ENCODE measurements around the gene PIF1. TPM values are rescaled to one million over a fixed set of nuclear protein-coding genes. Genes with fewer than 3 reads are reported as not detected.

PIF1 gene
- total RNA-seq, 1 experiment from 2014 or later: 45.8 TPM

DNA sequence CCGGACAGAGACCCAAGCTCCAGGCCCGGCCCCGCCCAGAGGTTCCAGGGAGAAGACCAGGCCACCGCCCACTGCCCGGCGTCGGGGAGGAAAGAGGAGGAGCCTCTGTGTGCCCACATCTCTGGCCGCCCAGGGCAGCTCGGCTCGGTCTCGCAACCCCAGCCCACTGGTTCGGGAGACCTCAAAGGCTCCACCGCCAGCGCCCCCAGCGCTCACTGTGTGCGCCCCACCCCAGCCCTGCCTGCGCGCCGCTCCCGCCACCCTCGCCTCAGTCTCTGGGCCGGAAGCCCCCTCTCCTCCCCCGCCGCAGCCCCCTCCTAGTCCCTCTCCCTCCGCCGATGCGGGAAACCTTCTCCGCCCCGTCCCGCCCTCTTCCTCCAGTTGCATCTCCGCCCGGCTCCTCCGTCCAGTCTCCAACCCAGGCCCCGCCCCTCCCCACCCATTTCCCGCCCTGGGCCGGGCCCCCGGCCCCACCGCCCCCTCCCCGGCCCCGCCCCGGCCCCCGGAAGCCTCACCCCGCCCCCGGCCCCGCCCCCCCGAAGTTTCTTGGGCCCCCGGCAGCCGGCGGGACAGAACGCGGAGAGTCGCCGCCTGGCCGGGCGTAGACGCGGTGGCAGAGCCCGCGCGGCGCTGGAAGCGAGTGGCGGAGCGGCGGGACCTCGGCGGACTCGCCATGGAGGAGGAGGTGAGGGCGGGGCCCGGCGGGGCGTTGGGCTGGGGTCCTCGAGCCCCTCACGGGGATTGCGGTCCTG, 16.1 kb upstream of the PIF1 start, which contains the start of gene PLEKHO2:
TSS of gene PLEKHO2 (plus strand) at position 572 of the 752 bp plus-strand sequence. CDS start at position 674, 102 bp downstream.
- Mint-ChIP-seq H3K9me3 (ENCODE audit: unreplicated experiment) (no peaks in the 10 kb centered on the region), H3K27ac (ENCODE audit: unreplicated experiment) (peak within 1 kb of the TSS; percentile 66), H3K4me1 (ENCODE audit: low read depth, unreplicated experiment) (peaks cover 23% of the 10 kb centered on the region), H3K27me3 (ENCODE audit: insufficient read depth, unreplicated experiment) (peaks cover 2% of the 10 kb centered on the region), H3K36me3 (ENCODE audit: insufficient read depth, unreplicated experiment) (peaks cover 20% of the 10 kb centered on the region), H3K4me3 (ENCODE audit: unreplicated experiment) (peak within 1 kb of the TSS; percentile 88)
- intact Hi-C loops (cut with micrococcal nuclease; ENCODE audit: unreplicated experiment): loop anchor here (5.0 kb wide), 1 partner anchor 51 kb away; no protein-coding TSS in a partner anchor
- Histone ChIP-seq H3K27me3 (replicated peaks; ENCODE audit: control insufficient read depth, insufficient read depth, low read length) (no peaks in the 10 kb centered on the region), H3K4me1 (peaks cover 5% of the 10 kb centered on the region; the same call in 1 of the 2 replicates), H3K9me3 (no peaks in the 10 kb centered on the region), H3K36me3 (ENCODE audit: control insufficient read depth, insufficient read depth, low read length) (no peaks in the 10 kb centered on the region), H3K4me3 (ENCODE audit: low read depth, low read length) (peak within 1 kb of the TSS; percentile 65)
- TF ChIP-seq, protein P1, sequence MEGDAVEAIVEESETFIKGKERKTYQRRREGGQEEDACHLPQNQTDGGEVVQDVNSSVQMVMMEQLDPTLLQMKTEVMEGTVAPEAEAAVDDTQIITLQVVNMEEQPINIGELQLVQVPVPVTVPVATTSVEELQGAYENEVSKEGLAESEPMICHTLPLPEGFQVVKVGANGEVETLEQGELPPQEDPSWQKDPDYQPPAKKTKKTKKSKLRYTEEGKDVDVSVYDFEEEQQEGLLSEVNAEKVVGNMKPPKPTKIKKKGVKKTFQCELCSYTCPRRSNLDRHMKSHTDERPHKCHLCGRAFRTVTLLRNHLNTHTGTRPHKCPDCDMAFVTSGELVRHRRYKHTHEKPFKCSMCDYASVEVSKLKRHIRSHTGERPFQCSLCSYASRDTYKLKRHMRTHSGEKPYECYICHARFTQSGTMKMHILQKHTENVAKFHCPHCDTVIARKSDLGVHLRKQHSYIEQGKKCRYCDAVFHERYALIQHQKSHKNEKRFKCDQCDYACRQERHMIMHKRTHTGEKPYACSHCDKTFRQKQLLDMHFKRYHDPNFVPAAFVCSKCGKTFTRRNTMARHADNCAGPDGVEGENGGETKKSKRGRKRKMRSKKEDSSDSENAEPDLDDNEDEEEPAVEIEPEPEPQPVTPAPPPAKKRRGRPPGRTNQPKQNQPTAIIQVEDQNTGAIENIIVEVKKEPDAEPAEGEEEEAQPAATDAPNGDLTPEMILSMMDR (IDR thresholded peaks at IDR 0.05; ENCODE audit: insufficient read depth in 1 of 2, low read depth in 1 of 2, low read length in 1 of 2, severe bottlenecking in 1 of 2, unreplicated experiment in 1 of 2): no peak
- peak; percentile 93 to 96 for DNase-seq
- ChIA-PET POLR2A (interaction anchor here (0.5 to 1.0 kb wide), 4 partner anchors 10 to 140 kb away, joined by 3 to 10 read pairs (median 5); partner anchors contain the start of gene PIF1), CTCF (interaction anchor here (0.5 to 1.4 kb wide), 3 partner anchors 8 to 53 kb away, joined by 3 to 6 read pairs (median 4); partner anchors contain the start of gene PIF1)
- no TSS peak for BruUV-seq (replicated peaks)

DNA sequence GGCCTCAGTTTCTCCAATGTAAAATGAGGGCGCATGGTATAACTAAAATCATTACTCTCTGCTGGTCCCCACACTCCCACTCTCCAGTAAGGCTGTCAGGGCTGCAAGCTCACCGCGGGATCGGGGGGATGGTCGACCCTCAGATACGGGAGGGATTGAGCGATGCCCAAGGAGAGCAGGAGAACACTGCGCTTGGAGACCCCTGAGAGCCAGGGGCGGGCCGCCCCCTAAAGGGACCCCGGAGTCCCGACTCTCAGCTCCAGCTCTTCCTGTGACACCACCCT, 15.6 kb upstream of the PIF1 start:
- no peaks in the 10 kb centered on the region for H3K9me3 ChIP-seq
- TF ChIP-seq, protein P1 (IDR thresholded peaks at IDR 0.05; ENCODE audit: insufficient read depth in 1 of 2, low read depth in 1 of 2, low read length in 1 of 2, severe bottlenecking in 1 of 2, unreplicated experiment in 1 of 2): no peak
- H3K27me3 ChIP-seq (replicated peaks; ENCODE audit: control insufficient read depth, insufficient read depth, low read length): no peaks in the 10 kb centered on the region
- H3K4me1 Mint-ChIP-seq (ENCODE audit: low read depth, unreplicated experiment): peaks cover 28% of the 10 kb centered on the region
- no peak for DNase-seq
- POLR2A ChIA-PET: interaction anchor here (0.5 to 1.0 kb wide), 4 partner anchors 10 to 140 kb away, joined by 3 to 10 read pairs (median 5); partner anchors contain the start of gene PIF1
- H3K27ac Mint-ChIP-seq (ENCODE audit: unreplicated experiment): peak overlapping the region; percentile 66
- H3K36me3 Mint-ChIP-seq (ENCODE audit: insufficient read depth, unreplicated experiment): peaks cover 20% of the 10 kb centered on the region
- intact Hi-C loops (cut with micrococcal nuclease; ENCODE audit: unreplicated experiment): loop anchor here (5.0 kb wide), 1 partner anchor 51 kb away; no protein-coding TSS in a partner anchor
- peak overlapping the region; percentile 65 for H3K4me3 ChIP-seq (ENCODE audit: low read depth, low read length)
- BruUV-seq (replicated peaks): no TSS peak
- peak overlapping the region; percentile 88 for H3K4me3 Mint-ChIP-seq (ENCODE audit: unreplicated experiment)
- no peaks in the 10 kb centered on the region for H3K9me3 Mint-ChIP-seq (ENCODE audit: unreplicated experiment)
- peaks cover 2% of the 10 kb centered on the region for H3K27me3 Mint-ChIP-seq (ENCODE audit: insufficient read depth, unreplicated experiment)
- CTCF ChIA-PET: interaction anchor here (0.5 to 1.4 kb wide), 3 partner anchors 9 to 53 kb away, joined by 3 to 6 read pairs (median 4); partner anchors contain the start of gene PIF1
- no peaks in the 10 kb centered on the region for H3K36me3 ChIP-seq (ENCODE audit: control insufficient read depth, insufficient read depth, low read length)
- H3K4me1 ChIP-seq: peaks cover 5% of the 10 kb centered on the region; the same call in 1 of the 2 replicates

DNA sequence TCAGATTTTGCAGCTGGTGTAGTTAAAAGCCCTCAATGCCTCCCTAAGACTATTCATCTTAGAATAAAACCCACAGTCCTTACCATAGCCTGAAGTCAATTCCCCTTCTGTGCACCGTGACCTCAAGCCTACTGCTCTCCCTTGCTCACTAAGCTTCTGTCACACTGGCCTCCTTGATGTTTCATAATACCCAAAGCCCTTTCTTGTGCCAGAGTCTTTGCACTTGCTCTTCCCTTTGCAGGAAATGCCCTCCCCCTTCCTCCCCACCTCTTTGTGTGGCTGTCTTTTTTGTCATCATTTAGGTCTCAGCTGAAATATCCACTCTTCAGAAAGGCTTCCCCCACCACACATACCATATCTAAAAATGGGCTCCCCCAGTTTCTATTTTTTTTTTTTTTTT, 12.1 kb upstream of the PIF1 start:
- ChIA-PET POLR2A (interaction anchor here (0.6 kb wide), 1 partner anchor 190 kb away, joined by 9 read pairs; no protein-coding TSS in a partner anchor), CTCF (interaction anchor here (0.6 kb wide), 1 partner anchor 1782 kb away, joined by 5 read pairs; no protein-coding TSS in a partner anchor)
- Mint-ChIP-seq H3K4me3 (ENCODE audit: unreplicated experiment) (no peak overlapping the region), H3K27ac (ENCODE audit: unreplicated experiment) (no peak overlapping the region), H3K9me3 (ENCODE audit: unreplicated experiment) (no peaks in the 10 kb centered on the region), H3K4me1 (ENCODE audit: low read depth, unreplicated experiment) (peaks cover 20% of the 10 kb centered on the region), H3K27me3 (ENCODE audit: insufficient read depth, unreplicated experiment) (peaks cover 2% of the 10 kb centered on the region), H3K36me3 (ENCODE audit: insufficient read depth, unreplicated experiment) (peaks cover 14% of the 10 kb centered on the region)
- no peaks in the 10 kb centered on the region for H3K36me3 ChIP-seq (ENCODE audit: control insufficient read depth, insufficient read depth, low read length)
- BruUV-seq (replicated peaks): no TSS peak
- intact Hi-C loops (cut with micrococcal nuclease; ENCODE audit: unreplicated experiment): no loop called here
- no peak overlapping the region for H3K4me3 ChIP-seq (ENCODE audit: low read depth, low read length)
- no peaks in the 10 kb centered on the region for H3K4me1 ChIP-seq
- DNase-seq: no peak
- no peaks in the 10 kb centered on the region for H3K27me3 ChIP-seq (replicated peaks; ENCODE audit: control insufficient read depth, insufficient read depth, low read length)
- H3K9me3 ChIP-seq: no peaks in the 10 kb centered on the region
- TF ChIP-seq, protein P1 (IDR thresholded peaks at IDR 0.05; ENCODE audit: insufficient read depth in 1 of 2, low read depth in 1 of 2, low read length in 1 of 2, severe bottlenecking in 1 of 2, unreplicated experiment in 1 of 2): no peak

All from Caco-2 (cell line).